NB4 (cell line): Measurements from ENCODE around the gene TGIF1.

Experiments used
- POLR2A ChIP-seq: IDR thresholded peaks from 2 replicates; pipeline ENCODE4 v1.6.1; 2011; ENCODE audit warnings: mild to moderate bottlenecking; ENCODE audit not compliant: insufficient read length; ENCODE audit errors: extremely low read depth
- TF ChIP-seq, protein P1 (sequence below): IDR thresholded peaks from 2 replicates; pipeline ENCODE4 v1.6.1; 2011; ENCODE audit warnings: low read depth, low read length
- TF ChIP-seq, protein P2 (sequence below): IDR thresholded peaks from one replicate; pipeline ENCODE4 v1.5.1; 2012; ENCODE audit warnings: low read depth, low read length

- TF ChIP-seq POLR2A = no peak
- TF ChIP-seq, protein P1, sequence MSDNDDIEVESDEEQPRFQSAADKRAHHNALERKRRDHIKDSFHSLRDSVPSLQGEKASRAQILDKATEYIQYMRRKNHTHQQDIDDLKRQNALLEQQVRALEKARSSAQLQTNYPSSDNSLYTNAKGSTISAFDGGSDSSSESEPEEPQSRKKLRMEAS = no peak
- TF ChIP-seq, protein P2, sequence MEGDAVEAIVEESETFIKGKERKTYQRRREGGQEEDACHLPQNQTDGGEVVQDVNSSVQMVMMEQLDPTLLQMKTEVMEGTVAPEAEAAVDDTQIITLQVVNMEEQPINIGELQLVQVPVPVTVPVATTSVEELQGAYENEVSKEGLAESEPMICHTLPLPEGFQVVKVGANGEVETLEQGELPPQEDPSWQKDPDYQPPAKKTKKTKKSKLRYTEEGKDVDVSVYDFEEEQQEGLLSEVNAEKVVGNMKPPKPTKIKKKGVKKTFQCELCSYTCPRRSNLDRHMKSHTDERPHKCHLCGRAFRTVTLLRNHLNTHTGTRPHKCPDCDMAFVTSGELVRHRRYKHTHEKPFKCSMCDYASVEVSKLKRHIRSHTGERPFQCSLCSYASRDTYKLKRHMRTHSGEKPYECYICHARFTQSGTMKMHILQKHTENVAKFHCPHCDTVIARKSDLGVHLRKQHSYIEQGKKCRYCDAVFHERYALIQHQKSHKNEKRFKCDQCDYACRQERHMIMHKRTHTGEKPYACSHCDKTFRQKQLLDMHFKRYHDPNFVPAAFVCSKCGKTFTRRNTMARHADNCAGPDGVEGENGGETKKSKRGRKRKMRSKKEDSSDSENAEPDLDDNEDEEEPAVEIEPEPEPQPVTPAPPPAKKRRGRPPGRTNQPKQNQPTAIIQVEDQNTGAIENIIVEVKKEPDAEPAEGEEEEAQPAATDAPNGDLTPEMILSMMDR = no peak
These were observed 16.9 kb downstream of the TGIF1 start for GRCh38 chr18:3466872-3467271.
